Hindlimb muscle (tissue), 1 donor: ENCODE results near the gene MDGA2. TPM values are rescaled to one million over a fixed set of nuclear protein-coding genes. Genes with fewer than 3 reads are reported as not detected.

Source experiments
- DNase-seq: peaks from one replicate; pipeline ENCODE4 v3.0.0-alpha.2; 2013
- polyA plus RNA-seq: library from polyadenylated mRNA; unstranded; fragments of 120-200 nt; gene quantifications from one replicate; pipeline ENCODE4 v1.2.1, GENCODE V29; 2013; ENCODE audit not compliant: insufficient read length

Gene MDGA2
- polyA plus RNA-seq, 1 donor, result 0.35 TPM

GRCh38 chr14:46885566-46885965 is 789.8 kb downstream of the MDGA2 start:
- no peak for DNase-seq

GRCh38 chr14:46861753-46862152 is 813.7 kb downstream of the MDGA2 start:
- no peak for DNase-seq

GRCh38 chr14:46840944-46841720 is 834.3 kb downstream of the MDGA2 start:
- DNase-seq, result no peak

- no peak for DNase-seq
Measured at GRCh38 chr14:46820291-46820690, 855.1 kb downstream of the MDGA2 start.

- no peak for DNase-seq
Measured at GRCh38 chr14:46819117-46819516, 856.3 kb downstream of the MDGA2 start.

GRCh38 chr14:46818147-46818546 is 857.3 kb downstream of the MDGA2 start:
- DNase-seq, result no peak

- no peak for DNase-seq
Measured at GRCh38 chr14:46793144-46793543, 882.3 kb downstream of the MDGA2 start.
